ENCODE results near the gene INSYN2B.

The INSYN2B gene

DNA sequence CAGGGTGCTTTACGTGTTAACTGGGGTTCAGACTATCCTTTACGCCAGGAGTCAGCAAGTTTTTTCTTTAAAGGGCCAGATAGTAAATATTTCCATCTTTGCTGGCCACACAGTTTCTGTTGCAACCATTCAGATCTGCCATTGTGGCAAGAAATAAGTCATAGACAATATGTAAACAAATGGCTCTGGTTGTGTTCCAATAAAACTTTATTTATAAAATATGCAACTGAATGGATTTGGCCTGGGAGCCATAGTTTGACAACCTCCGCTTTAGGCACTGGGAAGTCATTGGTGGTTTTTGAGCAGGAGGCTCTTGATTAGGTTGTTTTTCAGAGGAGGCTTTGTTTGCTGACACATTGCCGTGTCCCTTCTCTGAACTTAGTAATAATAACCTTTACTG is 90.7 kb downstream of the INSYN2B start:
- DNase-seq (ENCODE audit: low read depth): no peak

- DNase-seq (ENCODE audit: low read depth): no peak
Observed at GRCh38 chr5:169886677-169887076, 93.6 kb downstream of the INSYN2B start.

- no peak for DNase-seq (ENCODE audit: low read depth)
Observed at GRCh38 chr5:169886033-169886432, 94.3 kb downstream of the INSYN2B start.

DNA sequence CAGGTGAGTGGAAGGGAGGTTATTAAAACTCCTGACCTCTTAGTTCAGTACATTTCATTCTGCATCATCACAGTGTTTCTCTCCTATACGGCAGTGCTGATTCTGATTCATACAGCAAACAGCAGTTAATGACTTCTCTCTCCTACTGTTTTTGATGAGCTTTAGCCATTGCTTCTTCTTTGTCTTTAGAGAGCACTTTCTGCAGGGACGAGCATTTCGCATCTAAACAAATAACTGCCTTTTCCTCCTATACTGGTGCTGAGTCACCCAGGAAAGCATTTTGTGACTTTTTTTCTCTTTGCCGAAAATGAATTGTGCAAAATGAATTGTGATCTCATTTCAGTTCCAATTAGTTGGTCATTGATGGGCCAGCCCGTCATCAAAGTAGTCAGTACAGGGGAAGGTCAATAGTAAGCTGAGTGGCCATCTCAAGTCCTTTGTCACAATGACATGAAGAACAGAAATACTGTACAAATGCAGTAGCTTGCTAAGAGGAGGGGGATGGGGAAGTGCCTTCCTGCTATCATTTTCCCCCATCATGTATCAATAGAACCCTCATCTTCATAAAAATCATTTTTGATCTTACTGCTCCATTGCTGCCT is 98.5 kb downstream of the INSYN2B start:
- no peak for DNase-seq (ENCODE audit: low read depth)

- no peak for DNase-seq (ENCODE audit: low read depth)
Observed at GRCh38 chr5:169880785-169881184, 99.5 kb downstream of the INSYN2B start.

GRCh38 chr5:169880012-169880663 is 100.2 kb downstream of the INSYN2B start:
- no peak for DNase-seq (ENCODE audit: low read depth)

- no peak for DNase-seq (ENCODE audit: low read depth)
Observed at GRCh38 chr5:169876386-169876785, 103.9 kb downstream of the INSYN2B start.

- DNase-seq (ENCODE audit: low read depth): no peak
Observed at GRCh38 chr5:169875731-169876130, 104.6 kb downstream of the INSYN2B start.

GRCh38 chr5:169875091-169875728 is 105.1 kb downstream of the INSYN2B start:
- DNase-seq (ENCODE audit: low read depth): no peak

DNA sequence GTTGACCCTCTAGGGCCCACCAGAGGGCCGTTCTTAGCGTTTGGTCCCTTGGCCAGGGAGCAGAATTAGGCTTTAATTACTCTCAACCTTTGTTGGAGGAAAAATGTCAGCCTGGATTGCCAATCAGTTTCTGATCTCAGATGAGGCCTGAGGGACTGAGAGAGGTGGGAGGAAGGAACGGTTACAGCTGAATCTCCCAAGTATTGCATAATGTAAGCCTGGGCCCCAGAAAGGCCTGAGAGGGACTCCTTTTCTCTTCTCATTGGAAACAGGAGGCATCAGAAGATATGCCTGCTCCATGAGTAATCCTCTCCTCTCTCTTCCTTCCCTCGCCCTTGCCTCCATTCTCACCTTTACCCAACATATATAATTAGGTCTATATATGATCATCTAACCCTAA is 105.7 kb downstream of the INSYN2B start:
- DNase-seq (ENCODE audit: low read depth): no peak

GRCh38 chr5:169873642-169874041 is 106.7 kb downstream of the INSYN2B start:
- no peak for DNase-seq (ENCODE audit: low read depth)

GRCh38 chr5:169871826-169872490 is 108.3 kb downstream of the INSYN2B start:
- no peak for DNase-seq (ENCODE audit: low read depth)

- no peak for DNase-seq (ENCODE audit: low read depth)
Observed at GRCh38 chr5:169870211-169870610, 110.1 kb downstream of the INSYN2B start.

DNA sequence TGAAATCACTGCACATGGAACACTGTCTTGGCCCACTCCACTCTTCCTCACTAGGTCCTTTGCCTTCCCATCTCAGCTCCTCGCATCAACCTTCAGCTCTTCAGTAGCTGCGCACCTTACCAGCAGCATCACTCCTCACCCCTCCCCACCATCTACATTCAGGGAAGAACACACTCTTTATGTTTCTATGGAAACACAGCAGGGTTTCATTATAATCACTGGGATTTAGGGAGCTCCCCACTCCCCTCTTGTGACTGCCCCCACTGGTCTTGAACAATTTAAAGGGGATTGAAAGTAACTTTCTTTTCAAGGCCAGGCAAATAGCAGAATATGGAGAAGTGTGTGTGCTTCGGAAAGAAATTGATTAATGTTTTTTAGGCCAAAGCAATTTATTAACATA is 111.2 kb downstream of the INSYN2B start:
- DNase-seq (ENCODE audit: low read depth): no peak

GRCh38 chr5:169867347-169867746 is 112.9 kb downstream of the INSYN2B start:
- DNase-seq (ENCODE audit: low read depth): no peak

DNA sequence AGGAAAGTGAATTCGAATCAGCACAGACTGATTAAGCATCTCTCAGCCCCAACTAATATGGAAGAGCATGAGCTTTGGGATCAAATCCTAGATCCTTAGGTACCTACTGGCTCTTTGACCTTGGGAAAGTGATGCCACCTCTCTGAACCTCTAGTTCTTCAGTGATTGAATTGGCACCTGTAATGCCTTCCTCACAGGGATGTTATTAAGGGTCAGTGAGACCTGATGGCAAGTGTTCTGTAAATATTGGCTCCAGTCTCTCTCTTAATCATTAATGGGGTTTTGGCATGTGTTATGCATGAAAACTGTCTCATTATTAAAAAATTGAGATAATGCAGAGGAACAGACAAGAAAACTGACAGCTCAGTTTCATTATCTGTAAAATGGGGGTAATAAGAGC is 115.8 kb downstream of the INSYN2B start:
- DNase-seq (ENCODE audit: low read depth): no peak

- DNase-seq (ENCODE audit: low read depth): no peak
Observed at GRCh38 chr5:169862391-169862811, 117.9 kb downstream of the INSYN2B start.

GRCh38 chr5:169861934-169862333 is 118.4 kb downstream of the INSYN2B start:
- no peak for DNase-seq (ENCODE audit: low read depth)

GRCh38 chr5:169861433-169861832 is 118.9 kb downstream of the INSYN2B start:
- no peak for DNase-seq (ENCODE audit: low read depth)

GRCh38 chr5:169860585-169860984 is 119.7 kb downstream of the INSYN2B start:
- no peak for DNase-seq (ENCODE audit: low read depth)

GRCh38 chr5:169856571-169856970 is 123.7 kb downstream of the INSYN2B start:
- DNase-seq (ENCODE audit: low read depth): no peak

GRCh38 chr5:169851321-169851850 is 128.9 kb downstream of the INSYN2B start:
- no peak for DNase-seq (ENCODE audit: low read depth)

DNA sequence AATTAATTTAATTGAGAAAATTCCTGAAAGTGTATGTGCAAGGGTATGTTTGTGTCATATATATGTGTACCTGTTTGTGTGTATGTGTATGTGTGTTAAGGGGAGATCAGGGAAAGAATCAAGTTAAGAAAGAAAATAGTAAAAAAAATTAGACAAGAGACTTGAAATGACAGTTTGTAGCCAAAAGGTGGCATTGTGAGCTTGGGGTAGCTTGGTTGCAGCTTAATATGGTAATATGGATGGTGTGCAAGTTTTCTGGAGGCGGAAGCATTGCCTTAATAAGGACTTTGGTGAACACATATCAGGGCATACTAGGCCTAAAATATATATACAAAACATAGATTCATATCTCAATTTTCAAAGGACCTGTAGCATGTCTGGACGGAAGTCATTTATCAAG is 129.9 kb downstream of the INSYN2B start:
- DNase-seq (ENCODE audit: low read depth): no peak
